Activated naive CD8-positive, alpha-beta T cell (primary cell): ENCODE results near the gene PCDHB10.
A peak's percentile ranks its signal among the peaks of the same experiment; 100 is the strongest.
"Not testable (repeated sequence)": the region's sequence is repeated elsewhere in the genome, so short reads cannot be mapped to it uniquely, and the experiment has no call there.

Experiments used
- H3K27ac Mint-ChIP-seq: one replicate; pipeline ENCODE4 v1.8.0; 2021; ENCODE audit warnings: mixed read lengths
- H3K27me3 Mint-ChIP-seq: one replicate; pipeline ENCODE4 v1.8.0; 2021; ENCODE audit warnings: mixed read lengths
- H3K36me3 Mint-ChIP-seq: one replicate; pipeline ENCODE4 v1.8.0; 2021; ENCODE audit warnings: mixed read lengths
- H3K4me1 Mint-ChIP-seq: one replicate; pipeline ENCODE4 v1.8.0; 2021; ENCODE audit warnings: low read depth, mixed read lengths
- H3K4me3 Mint-ChIP-seq: one replicate; pipeline ENCODE4 v1.8.0; 2021; ENCODE audit warnings: mild to moderate bottlenecking, mixed read lengths
- H3K9me3 Mint-ChIP-seq: one replicate; pipeline ENCODE4 v1.8.0; 2021; ENCODE audit warnings: low read depth, mixed read lengths

Gene PCDHB10

DNA sequence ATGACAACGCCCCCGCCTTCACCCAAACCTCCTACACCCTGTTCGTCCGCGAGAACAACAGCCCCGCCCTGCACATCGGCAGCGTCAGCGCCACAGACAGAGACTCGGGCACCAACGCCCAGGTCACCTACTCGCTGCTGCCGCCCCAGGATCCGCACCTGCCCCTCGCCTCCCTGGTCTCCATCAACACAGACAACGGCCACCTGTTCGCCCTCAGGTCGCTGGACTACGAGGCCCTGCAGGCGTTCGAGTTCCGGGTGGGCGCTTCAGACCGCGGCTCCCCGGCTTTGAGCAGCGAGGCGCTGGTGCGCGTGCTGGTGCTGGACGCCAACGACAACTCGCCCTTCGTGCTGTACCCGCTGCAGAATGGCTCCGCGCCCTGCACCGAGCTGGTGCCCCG, 12.8 kb upstream of the PCDHB10 start:
- H3K4me1 Mint-ChIP-seq, H3K4me3 Mint-ChIP-seq, H3K36me3 Mint-ChIP-seq, H3K9me3 Mint-ChIP-seq, H3K27ac Mint-ChIP-seq: not testable (repeated sequence)
- peaks cover 24% of the 10 kb centered on the region for H3K27me3 Mint-ChIP-seq

DNA sequence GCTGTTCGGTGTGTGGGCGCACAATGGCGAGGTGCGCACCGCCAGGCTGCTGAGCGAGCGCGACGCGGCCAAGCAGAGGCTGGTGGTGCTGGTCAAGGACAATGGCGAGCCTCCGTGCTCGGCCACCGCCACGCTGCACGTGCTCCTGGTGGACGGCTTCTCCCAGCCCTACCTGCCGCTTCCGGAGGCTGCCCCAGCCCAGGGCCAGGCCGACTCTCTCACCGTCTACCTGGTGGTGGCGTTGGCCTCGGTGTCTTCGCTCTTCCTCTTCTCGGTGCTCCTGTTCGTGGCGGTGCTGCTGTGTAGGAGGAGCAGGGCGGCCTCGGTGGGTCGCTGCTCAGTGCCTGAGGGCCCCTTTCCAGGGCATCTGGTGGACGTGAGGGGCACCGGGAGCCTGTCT, 12.3 kb upstream of the PCDHB10 start:
- Mint-ChIP-seq H3K27me3 (peaks cover 28% of the 10 kb centered on the region), H3K36me3 (peaks cover 10% of the 10 kb centered on the region)
- H3K4me3 Mint-ChIP-seq, H3K4me1 Mint-ChIP-seq, H3K9me3 Mint-ChIP-seq, H3K27ac Mint-ChIP-seq: not testable (repeated sequence)

DNA sequence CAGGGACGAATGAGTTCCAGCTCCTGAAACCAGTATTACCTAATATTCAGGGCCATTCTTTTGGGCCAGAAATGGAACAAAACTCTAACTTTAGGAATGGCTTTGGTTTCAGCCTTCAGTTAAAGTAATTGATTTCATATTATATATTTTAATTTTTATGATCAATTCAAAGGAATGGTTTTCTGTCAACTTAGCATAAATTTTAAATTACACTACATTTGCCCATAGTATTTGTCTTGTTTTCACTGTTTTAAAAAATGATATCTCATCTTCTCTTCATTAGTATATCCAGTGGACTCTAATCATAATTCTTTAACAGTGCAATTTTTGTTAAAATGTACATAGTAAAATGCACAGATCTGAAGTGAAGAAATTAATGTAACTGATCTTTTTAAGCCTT, 11.8 kb upstream of the PCDHB10 start:
- Mint-ChIP-seq H3K4me3 (no peak overlapping the region), H3K27ac (no peak overlapping the region), H3K36me3 (peaks cover 9% of the 10 kb centered on the region), H3K9me3 (peaks cover 7% of the 10 kb centered on the region), H3K27me3 (peaks cover 30% of the 10 kb centered on the region), H3K4me1 (peaks cover 2% of the 10 kb centered on the region)

DNA sequence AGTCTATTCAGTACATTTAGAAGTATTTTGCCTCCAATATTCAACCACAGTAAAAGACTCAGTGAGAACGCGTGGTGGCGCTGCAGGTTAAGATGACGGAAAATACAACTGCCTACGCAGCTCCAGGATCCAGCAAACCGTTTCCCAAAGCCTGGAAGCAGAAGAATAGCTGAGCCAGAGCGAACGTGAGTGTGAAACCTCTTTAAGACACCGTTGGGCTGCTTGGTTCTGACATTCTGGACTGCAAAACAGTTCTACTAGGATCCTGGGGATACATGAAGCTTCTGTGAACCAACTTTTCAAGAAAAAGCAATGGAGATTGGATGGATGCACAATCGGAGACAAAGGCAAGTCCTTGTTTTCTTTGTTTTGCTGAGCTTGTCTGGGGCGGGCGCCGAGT, 9.9 kb upstream of the PCDHB10 start, which contains the start of gene PCDHB16:
Gene PCDHB16 (plus strand): TSS at position 140 of the 400 bp plus-strand sequence. CDS start 173 bp downstream, at position 313.
- Mint-ChIP-seq H3K9me3 (peaks cover 7% of the 10 kb centered on the region), H3K4me1 (peaks cover 5% of the 10 kb centered on the region), H3K36me3 (peaks cover 9% of the 10 kb centered on the region), H3K27me3 (peaks cover 40% of the 10 kb centered on the region), H3K27ac (no peak within 1 kb of the TSS), H3K4me3 (no peak within 1 kb of the TSS)

DNA sequence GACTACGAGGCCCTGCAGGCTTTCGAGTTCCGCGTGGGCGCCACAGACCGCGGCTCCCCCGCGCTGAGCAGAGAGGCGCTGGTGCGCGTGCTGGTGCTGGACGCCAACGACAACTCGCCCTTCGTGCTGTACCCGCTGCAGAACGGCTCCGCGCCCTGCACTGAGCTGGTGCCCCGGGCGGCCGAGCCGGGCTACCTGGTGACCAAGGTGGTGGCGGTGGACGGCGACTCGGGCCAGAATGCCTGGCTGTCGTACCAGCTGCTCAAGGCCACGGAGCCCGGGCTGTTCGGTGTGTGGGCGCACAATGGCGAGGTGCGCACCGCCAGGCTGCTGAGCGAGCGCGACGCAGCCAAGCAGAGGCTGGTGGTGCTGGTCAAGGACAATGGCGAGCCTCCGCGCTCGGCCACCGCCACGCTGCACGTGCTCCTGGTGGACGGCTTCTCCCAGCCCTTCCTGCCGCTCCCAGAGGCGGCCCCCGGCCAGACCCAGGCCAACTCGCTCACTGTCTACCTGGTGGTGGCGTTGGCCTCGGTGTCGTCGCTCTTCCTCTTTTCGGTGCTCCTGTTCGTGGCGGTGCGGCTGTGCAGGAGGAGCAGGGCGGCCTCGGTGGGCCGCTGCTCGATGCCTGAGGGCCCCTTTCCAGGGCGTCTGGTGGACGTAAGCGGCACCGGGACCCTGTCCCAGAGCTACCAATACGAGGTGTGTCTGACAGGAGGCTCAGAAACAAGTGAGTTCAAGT, 7.9 kb upstream of the PCDHB10 start:
- not testable (repeated sequence) for H3K4me3 Mint-ChIP-seq, H3K9me3 Mint-ChIP-seq

DNA sequence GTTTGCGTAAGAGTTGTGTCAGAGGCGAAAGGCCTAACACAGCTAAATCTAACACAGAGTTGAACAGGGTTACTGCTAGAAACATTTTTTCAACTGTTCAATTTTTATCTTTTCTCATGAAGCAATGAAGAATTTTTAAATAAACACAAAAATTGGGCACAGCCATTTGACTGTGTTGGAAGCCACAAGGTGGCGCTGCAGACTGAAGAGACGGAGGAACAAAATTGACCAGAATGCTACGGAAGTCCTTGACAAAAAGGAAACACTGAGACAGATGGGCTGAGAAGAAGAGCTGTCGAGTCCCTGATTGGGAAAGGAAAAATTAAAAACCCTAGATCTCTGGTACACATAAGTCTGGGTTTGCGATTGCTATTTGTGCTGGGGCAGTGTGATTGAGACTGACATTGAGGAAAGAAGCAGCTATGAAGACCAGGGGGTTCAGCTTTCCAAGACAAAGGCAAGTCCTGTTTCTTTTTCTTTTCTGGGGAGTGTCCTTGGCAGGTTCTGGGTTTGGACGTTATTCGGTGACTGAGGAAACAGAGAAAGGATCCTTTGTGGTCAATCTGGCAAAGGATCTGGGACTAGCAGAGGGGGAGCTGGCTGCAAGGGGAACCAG, 5.1 kb upstream of the PCDHB10 start, which contains the start of gene PCDHB9:
Gene PCDHB9 (plus strand): TSS at position 265 of the 616 bp plus-strand sequence. CDS start 158 bp downstream, at position 423.
- Mint-ChIP-seq H3K9me3 (peaks cover 16% of the 10 kb centered on the region), H3K27me3 (peaks cover 54% of the 10 kb centered on the region), H3K4me3 (peak within 1 kb of the TSS; percentile 1)

More for the DNA sequence above, 7.9 kb upstream of the PCDHB10 start:
- H3K36me3 Mint-ChIP-seq, result peaks cover 14% of the 10 kb centered on the region
- not testable (repeated sequence) for H3K27ac Mint-ChIP-seq, H3K4me1 Mint-ChIP-seq
- H3K27me3 Mint-ChIP-seq, result peaks cover 51% of the 10 kb centered on the region

DNA sequence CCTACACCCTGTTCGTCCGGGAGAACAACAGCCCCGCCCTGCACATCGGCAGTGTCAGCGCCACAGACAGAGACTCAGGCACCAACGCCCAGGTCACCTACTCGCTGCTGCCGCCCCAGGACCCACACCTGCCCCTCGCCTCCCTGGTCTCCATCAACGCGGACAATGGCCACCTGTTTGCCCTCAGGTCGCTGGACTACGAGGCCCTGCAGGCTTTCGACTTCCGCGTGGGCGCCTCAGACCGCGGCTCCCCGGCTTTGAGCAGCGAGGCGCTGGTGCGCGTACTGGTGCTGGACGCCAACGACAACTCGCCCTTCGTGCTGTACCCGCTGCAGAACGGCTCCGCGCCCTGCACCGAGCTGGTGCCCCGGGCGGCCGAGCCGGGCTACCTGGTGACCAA, 3.5 kb upstream of the PCDHB10 start:
- peaks cover 47% of the 10 kb centered on the region for H3K27me3 Mint-ChIP-seq
- not testable (repeated sequence) for H3K4me1 Mint-ChIP-seq, H3K4me3 Mint-ChIP-seq, H3K27ac Mint-ChIP-seq
- peaks cover 16% of the 10 kb centered on the region for H3K36me3 Mint-ChIP-seq
- H3K9me3 Mint-ChIP-seq, result peaks cover 14% of the 10 kb centered on the region

More for the DNA sequence above, 5.1 kb upstream of the PCDHB10 start, which contains the start of gene PCDHB9:
- H3K4me1 Mint-ChIP-seq, result peaks cover 4% of the 10 kb centered on the region
- H3K27ac Mint-ChIP-seq, result no peak within 1 kb of the TSS
- peaks cover 18% of the 10 kb centered on the region for H3K36me3 Mint-ChIP-seq

DNA sequence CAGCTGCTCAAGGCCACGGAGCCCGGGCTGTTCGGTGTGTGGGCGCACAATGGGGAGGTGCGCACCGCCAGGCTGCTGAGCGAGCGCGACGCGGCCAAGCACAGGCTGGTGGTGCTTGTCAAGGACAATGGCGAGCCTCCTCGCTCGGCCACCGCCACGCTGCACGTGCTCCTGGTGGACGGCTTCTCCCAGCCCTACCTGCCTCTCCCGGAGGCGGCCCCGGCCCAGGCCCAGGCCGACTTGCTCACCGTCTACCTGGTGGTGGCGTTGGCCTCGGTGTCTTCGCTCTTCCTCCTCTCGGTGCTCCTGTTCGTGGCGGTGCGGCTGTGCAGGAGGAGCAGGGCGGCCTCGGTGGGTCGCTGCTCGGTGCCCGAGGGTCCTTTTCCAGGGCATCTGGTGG, 3.0 kb upstream of the PCDHB10 start:
- Mint-ChIP-seq H3K9me3 (peaks cover 14% of the 10 kb centered on the region), H3K27me3 (peaks cover 46% of the 10 kb centered on the region), H3K36me3 (peaks cover 16% of the 10 kb centered on the region)
- not testable (repeated sequence) for H3K4me3 Mint-ChIP-seq, H3K27ac Mint-ChIP-seq, H3K4me1 Mint-ChIP-seq

DNA sequence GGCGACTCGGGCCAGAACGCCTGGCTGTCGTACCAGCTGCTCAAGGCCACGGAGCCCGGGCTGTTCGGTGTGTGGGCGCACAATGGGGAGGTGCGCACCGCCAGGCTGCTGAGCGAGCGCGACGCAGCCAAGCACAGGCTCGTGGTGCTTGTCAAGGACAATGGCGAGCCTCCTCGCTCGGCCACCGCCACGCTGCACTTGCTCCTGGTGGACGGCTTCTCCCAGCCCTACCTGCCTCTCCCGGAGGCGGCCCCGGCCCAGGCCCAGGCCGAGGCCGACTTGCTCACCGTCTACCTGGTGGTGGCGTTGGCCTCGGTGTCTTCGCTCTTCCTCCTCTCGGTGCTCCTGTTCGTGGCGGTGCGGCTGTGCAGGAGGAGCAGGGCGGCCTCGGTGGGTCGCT, 2.2 kb downstream of the PCDHB10 start:
- H3K36me3 Mint-ChIP-seq, result peaks cover 14% of the 10 kb centered on the region
- H3K4me3 Mint-ChIP-seq, H3K4me1 Mint-ChIP-seq, H3K27ac Mint-ChIP-seq: not testable (repeated sequence)
- H3K9me3 Mint-ChIP-seq, result peaks cover 40% of the 10 kb centered on the region
- peaks cover 33% of the 10 kb centered on the region for H3K27me3 Mint-ChIP-seq

DNA sequence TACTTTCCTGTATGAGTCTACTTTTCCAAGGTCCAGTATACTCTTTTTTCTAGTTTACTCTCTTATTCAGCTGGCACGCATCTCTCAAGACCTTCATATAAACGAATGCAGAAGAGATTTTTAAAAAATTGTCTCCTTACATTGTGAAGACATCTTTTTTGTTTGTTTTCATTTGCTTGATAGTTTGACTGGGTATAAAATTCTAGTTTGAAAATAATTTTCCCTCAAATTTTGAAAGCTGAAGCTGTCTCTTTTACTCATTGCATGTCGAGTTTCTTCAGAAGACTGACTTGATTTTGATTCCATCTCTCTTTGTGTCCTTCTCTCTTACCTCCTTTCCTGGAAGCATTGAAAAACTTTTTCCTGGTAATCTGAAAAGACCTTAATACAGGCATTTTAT, 4.2 kb downstream of the PCDHB10 start:
- peaks cover 44% of the 10 kb centered on the region for H3K27me3 Mint-ChIP-seq

DNA sequence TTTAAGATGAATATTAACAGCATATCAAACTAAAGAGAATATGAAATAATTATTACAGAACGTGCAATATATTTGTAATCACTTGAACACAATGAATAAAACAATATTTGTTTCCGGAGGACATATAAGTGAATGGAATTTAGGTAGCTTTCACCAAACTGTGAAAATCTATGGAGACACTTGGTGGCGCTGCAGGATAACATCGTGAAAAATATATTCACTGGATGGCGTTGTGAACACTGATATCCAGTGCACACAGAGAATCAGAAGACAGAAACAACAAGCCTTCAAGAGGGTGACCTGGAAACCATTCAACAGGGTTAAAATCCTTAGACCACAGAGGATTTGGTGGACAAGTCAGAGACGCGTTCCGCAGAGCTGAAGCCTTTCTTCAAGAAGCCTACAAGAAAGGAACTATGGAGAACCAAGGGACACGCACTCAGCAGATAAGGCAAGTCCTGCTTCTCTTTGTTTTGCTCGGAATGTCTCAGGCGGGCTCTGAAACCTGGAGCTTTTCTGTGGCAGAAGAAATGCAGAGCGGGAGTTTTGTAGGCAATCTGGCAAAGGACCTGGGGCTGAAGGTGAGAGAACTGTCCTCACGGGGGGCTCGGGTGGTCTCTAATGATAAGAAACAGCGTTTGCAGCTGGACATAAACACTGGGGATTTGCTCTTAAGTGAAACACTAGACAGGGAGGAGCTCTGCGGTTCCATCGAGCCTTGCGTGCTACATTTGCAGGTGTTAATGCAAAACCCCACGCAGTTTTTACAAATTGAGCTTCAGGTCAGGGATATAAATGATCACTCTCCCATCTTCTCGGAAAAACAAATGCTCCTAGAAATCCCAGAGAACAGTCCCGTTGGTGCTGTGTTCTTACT, 7.4 kb downstream of the PCDHB10 start, which contains the start of gene PCDHB11:
Gene PCDHB11 (plus strand): TSS at position 269 of the 877 bp plus-strand sequence. CDS start 148 bp downstream, at position 417.
- no peaks in the 10 kb centered on the region for H3K4me1 Mint-ChIP-seq
- H3K36me3 Mint-ChIP-seq, result peaks cover 10% of the 10 kb centered on the region
- H3K27me3 Mint-ChIP-seq, result peaks cover 32% of the 10 kb centered on the region
- H3K4me3 Mint-ChIP-seq, result no peak within 1 kb of the TSS
- H3K9me3 Mint-ChIP-seq, result peaks cover 31% of the 10 kb centered on the region
- no peak within 1 kb of the TSS for H3K27ac Mint-ChIP-seq

More for the DNA sequence above, 4.2 kb downstream of the PCDHB10 start:
- Mint-ChIP-seq H3K27ac (no peak overlapping the region), H3K4me1 (no peaks in the 10 kb centered on the region), H3K9me3 (peaks cover 42% of the 10 kb centered on the region), H3K4me3 (no peak overlapping the region), H3K36me3 (peaks cover 15% of the 10 kb centered on the region)

DNA sequence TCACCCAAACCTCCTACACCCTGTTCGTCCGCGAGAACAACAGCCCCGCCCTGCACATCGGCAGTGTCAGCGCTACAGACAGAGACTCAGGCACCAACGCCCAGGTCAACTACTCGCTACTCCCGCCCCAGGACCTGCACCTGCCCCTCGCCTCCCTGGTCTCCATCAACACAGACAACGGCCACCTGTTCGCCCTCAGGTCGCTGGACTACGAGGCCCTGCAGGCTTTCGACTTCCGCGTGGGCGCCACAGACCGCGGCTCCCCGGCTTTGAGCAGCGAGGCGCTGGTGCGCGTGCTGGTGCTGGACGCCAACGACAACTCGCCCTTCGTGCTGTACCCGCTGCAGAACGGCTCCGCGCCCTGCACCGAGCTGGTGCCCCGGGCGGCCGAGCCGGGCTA, 9.0 kb downstream of the PCDHB10 start:
- not testable (repeated sequence) for H3K36me3 Mint-ChIP-seq, H3K4me1 Mint-ChIP-seq, H3K27ac Mint-ChIP-seq, H3K4me3 Mint-ChIP-seq
- H3K9me3 Mint-ChIP-seq, result peaks cover 26% of the 10 kb centered on the region
- peaks cover 31% of the 10 kb centered on the region for H3K27me3 Mint-ChIP-seq

DNA sequence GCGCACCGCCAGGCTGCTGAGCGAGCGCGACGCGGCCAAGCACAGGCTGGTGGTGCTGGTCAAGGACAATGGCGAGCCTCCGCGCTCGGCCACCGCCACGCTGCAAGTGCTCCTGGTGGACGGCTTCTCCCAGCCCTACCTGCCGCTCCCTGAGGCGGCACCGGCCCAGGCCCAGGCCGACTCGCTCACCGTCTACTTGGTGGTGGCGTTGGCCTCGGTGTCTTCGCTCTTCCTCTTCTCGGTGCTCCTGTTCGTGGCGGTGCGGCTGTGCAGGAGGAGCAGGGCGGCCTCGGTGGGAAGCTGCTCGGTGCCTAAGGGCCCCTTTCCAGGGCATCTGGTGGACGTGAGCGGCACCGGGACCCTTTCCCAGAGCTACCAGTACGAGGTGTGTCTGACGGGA, 9.5 kb downstream of the PCDHB10 start:
- not testable (repeated sequence) for H3K27ac Mint-ChIP-seq, H3K4me1 Mint-ChIP-seq, H3K4me3 Mint-ChIP-seq, H3K36me3 Mint-ChIP-seq
- peaks cover 35% of the 10 kb centered on the region for H3K27me3 Mint-ChIP-seq
- peaks cover 21% of the 10 kb centered on the region for H3K9me3 Mint-ChIP-seq

DNA sequence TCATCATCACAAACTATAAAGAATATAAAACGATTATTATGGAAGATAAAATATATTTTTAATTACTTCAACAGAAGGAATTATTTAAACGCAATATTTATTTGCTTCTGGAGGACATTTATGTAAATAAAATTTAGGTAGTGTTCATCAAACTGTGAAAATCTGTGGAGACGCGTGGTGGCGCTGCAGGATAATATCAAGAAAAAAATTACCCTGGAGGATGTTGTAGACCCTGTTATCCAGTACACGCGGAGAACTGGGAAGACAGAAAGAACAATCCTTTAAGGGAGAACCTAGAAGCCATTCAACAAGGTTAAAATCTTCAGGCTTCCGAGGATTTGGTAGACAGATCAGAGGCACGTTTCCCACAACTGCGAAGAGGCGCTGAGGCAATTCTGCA, 16.3 kb downstream of the PCDHB10 start, which contains the start of gene PCDHB12:
Gene PCDHB12 (plus strand): TSS at position 242 of the 400 bp plus-strand sequence. CDS start 189 bp downstream, outside the sequence.
- Mint-ChIP-seq H3K9me3 (no peaks in the 10 kb centered on the region), H3K4me1 (no peaks in the 10 kb centered on the region), H3K27me3 (peaks cover 44% of the 10 kb centered on the region), H3K36me3 (peaks cover 2% of the 10 kb centered on the region), H3K4me3 (no peak within 1 kb of the TSS), H3K27ac (no peak within 1 kb of the TSS)
